22Rv1 (cell line): ENCODE measurements around the gene ING2.

ENCODE experiments used
- CTCF ChIP-seq: fragments of 450-650 bp; IDR thresholded peaks from 2 replicates; pipeline ENCODE4 v1.5.1; 2017; ENCODE audit warnings: mild to moderate bottlenecking
- ZFX ChIP-seq: fragments of 450-650 bp; IDR thresholded peaks from 2 replicates; pipeline ENCODE4 v1.6.1; 2017; ENCODE audit warnings: antibody characterized with exemption, borderline replicate concordance

GRCh38 chr4:183553601-183554345 is 48.9 kb downstream of the ING2 start:
- TF ChIP-seq CTCF (no peak), ZFX (no peak)
